Cortex of kidney (tissue), 1 donor: ENCODE results near the gene OR2D3.
"Not testable (repeated sequence)": the region's sequence is repeated elsewhere in the genome, so short reads cannot be mapped to it uniquely, and the experiment has no call there.

Source experiments
- DNase-seq: peaks from one replicate; lab custom pipeline; 2025; lab: John Stamatoyannopoulos, UW

The OR2D3 gene

DNA sequence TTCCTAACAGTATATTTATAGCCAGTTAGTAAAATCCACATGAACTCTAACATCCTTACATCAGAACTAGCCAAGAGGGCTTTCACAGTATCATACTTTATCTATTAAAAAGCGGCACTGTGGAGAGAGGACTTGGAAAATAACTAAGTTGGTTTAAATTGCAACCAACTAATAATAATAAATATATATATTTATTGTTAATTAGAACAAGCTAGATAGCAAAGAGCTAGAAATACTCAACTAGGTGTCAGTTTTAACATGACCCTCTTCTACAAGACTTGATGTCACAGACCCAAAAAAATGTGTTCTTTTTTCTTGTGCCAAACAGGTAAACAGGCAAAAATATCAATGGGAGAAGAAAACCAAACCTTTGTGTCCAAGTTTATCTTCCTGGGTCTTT, at the start of gene OR2D3:
TSS of gene OR2D3 (plus strand) at position 301 of the 400 bp plus-strand sequence. CDS start at position 301, 0 bp downstream.
- no peak for DNase-seq

DNA sequence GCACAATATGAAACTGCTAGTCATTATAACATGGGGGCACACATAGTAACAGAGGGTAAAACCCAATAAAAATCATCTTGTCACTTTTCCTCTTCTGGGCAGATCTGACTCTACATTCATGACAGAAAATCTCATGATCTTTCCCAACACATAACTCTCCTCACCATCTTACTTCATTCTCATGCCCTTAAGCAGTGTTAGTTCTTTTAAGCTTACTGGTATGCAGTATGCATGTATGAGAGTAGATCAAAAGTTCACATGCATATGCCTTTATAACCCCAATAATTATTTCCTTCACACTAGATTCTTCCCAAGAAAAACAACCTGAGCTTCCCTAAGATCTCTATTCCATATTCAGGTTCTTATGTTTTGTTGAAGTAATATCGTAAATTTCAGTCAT, 49.5 kb upstream of the OR2D3 start:
- DNase-seq, result no peak

DNA sequence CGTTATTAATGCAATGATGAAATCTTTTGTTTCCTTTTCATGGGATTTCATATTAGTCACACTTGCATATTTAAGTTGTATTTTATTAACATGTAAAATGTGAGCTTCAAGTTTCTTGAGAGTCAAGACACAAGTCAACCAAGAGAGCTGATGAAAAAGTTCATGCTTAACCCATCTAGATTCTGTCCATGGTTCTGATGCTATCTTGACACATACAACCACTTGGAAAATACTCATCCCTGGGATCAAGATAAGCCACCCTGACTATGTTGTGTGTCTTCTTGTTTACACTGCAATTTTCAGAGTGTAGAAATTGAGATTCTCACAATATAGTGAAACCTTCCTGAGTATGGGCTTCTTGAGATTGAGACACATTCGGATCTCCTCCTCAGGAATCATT, 45.0 kb upstream of the OR2D3 start:
- DNase-seq, result no peak

GRCh38 chr11:6876325-6876724, 44.5 kb upstream of the OR2D3 start, which contains the start of gene OR10A4:
Gene OR10A4 (plus strand): TSS chr11:6876625. CDS start chr11:6876648, 23 bp downstream.
- no peak for DNase-seq

DNA sequence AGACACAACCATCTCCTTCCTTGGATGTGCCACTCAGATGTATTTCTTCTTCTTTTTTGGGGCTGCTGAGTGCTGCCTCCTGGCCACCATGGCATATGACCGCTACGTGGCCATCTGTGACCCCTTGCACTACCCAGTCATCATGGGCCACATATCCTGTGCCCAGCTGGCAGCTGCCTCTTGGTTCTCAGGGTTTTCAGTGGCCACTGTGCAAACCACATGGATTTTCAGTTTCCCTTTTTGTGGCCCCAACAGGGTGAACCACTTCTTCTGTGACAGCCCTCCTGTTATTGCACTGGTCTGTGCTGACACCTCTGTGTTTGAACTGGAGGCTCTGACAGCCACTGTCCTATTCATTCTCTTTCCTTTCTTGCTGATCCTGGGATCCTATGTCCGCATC, 43.9 kb upstream of the OR2D3 start:
- DNase-seq, result no peak

DNA sequence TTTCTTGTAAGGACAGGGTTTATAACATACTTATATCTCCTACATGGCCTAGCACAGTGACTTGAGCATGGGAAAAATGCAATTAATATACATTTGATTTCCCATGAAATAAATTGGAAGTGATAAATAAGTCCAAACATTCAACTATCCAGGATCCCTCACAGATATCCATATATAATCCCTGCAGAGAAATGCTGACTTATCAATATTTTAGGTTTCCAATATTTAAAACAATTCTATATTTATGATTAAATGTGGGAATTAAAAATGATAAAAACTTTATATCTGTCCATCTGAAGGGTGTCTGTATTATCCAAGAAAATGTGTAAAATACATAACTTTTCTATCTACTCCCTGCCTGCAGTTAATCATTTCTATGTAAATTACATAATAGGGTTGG, 38.1 kb upstream of the OR2D3 start:
- no peak for DNase-seq

GRCh38 chr11:6887711-6888110, 33.1 kb upstream of the OR2D3 start:
- not testable (repeated sequence) for DNase-seq

- DNase-seq, result no peak
Observed at GRCh38 chr11:6888830-6889229, 32.0 kb upstream of the OR2D3 start.

DNA sequence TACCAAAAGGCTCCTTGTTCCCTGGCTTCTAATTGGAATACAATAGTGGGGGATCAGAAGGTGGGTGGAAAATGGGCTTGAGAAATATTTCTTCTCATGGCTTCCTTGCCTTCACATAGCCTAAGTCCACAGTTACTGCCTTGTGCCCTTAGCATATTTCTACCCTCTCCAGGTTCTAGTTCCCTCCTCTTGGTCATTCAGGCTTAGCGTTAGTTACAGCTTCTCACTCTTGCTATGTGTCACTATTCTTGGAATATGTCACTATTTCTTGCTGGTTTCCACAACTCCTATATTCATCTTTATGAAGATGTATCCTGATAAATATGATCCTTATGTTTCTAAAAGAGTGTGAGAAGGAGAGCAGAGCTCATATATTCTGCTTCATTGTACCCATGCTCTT, 31.0 kb upstream of the OR2D3 start:
- no peak for DNase-seq

DNA sequence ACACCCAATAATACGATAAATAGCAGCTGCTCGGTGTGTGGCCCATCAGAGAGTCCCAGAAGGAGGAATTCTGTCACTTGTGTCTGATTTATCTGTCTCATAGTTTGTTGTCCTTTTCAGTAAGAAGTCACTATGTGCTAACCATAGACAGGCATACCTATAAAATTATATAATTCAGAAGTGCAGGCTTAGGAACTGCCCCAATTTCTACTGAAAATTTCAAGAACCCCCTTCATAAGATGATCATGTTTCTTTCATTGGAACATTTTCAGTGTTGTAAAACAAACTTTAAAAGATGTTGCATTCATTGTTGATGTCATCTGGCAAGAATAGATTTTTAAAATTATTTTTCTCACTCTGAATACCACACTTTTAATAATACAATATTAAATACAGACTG, 28.4 kb upstream of the OR2D3 start, which contains the start of gene OR2D2:
TSS of gene OR2D2 (minus strand) at position 101 of the 400 bp plus-strand sequence. CDS start at position 101, 0 bp downstream.
- no peak for DNase-seq

GRCh38 chr11:6894097-6894496, 26.7 kb upstream of the OR2D3 start:
- DNase-seq, result no peak

- DNase-seq, result no peak
Observed at GRCh38 chr11:6895010-6895409, 25.8 kb upstream of the OR2D3 start.

- DNase-seq, result no peak
Observed at GRCh38 chr11:6898911-6899310, 21.9 kb upstream of the OR2D3 start.

DNA sequence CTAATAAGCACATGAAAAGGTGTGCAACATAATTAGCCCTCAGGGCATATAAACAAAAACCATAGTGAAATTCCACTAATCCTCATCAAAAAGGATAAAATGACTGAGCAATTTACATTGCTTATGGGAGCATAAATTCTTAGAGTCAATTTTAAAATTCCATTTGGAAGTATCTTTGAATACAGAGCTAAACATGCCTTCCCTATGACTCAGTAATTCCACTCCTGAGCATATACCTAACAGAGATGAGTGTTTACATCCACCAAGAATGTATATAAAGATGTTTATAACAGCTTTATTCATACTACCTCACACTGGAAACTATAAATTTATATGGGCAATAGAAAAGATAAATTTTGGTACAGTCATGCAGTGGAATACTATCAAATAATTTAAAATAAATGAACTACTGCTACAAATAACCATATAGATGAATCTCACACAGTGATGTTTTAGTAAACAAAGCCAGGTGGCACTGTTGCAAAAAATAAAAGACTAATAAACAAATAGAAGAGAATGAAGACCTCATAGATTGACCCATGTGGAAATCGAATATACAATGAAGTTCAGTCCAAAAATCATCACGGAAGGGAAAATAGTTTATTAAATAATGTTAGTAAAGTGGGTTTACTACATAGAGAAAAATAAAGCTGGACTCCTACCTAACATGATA, 20.3 kb upstream of the OR2D3 start:
- no peak for DNase-seq

DNA sequence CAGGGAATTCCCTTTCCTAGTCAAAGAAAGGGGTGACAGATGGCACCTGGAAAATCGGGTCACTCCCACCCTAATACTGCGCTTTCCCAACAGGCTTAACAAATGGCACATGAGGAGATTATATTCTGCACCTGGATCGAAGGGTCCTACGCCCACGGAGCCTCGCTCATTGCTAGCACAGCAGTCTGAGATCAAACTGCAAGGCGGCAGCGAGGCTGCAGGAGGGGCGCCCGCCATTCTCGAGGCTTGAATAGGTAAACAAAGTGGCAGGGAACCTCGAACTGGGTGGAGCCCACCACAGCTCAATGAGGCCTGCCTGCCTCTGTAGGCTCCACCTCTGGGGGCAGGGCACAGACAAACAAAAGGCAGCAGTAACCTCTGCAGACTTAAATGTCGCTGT, 16.0 kb upstream of the OR2D3 start:
- not testable (repeated sequence) for DNase-seq

GRCh38 chr11:6911378-6911777, 9.4 kb upstream of the OR2D3 start:
- no peak for DNase-seq

- no peak for DNase-seq
Observed at GRCh38 chr11:6911948-6912347, 8.9 kb upstream of the OR2D3 start.

DNA sequence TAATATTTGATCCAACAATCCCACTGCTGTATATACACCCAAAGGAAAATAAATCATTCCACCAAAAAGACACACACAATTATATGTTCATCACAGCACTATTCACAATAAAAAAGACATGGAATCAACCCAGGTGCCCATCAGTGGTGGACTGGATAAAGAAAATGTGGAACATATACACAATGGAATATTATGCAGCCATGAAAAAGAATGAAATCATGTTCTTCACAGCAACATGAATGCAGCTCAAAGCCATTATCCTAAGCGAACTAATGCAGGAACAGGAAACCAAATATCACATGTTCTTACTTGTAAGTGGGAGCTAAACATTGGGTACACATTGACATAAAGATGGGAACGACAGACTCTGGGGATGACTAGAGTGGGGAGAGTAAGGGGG, 1.1 kb upstream of the OR2D3 start:
- DNase-seq, result no peak

DNA sequence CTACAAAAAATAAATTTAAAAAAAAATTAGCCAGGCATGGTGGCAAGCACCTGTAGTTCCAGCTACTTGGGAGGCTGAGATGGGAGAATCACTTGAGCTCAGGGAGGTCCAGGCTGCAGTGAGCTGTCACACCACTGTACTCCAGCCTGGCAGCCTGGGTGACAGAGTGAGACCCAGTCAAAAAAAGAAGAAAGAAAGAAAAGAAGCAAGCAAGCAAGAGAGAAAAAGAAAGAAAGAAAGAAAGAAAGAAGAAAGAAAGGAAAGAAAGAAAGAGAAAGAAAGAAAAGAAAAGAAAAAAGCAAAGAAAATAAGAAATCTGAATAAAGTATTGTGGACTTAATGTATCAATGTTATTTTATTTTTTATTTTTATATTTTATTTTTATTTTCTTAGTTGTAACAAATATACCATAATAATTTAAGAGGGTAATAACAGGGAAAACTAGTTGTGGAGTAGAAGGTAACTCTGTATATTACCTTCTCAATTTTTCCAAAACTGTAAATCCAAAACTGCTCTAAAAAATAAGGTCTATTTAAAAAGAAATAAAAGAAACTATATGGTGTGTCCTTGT, 4.3 kb downstream of the OR2D3 start:
- no peak for DNase-seq

GRCh38 chr11:6925636-6926207, 4.9 kb downstream of the OR2D3 start:
- no peak for DNase-seq

GRCh38 chr11:6926208-6927029, 5.6 kb downstream of the OR2D3 start, which contains the start of gene ZNF215:
Gene ZNF215 (plus strand): TSS chr11:6926426. CDS start chr11:6932273, 5,847 bp downstream.
- DNase-seq, result no peak

GRCh38 chr11:6927030-6927617, 6.3 kb downstream of the OR2D3 start:
- DNase-seq, result no peak
